ENCODE measurements around the gene SAMD1. TPM values are rescaled to one million over a fixed set of nuclear protein-coding genes. Genes with fewer than 3 reads are reported as not detected.

The SAMD1 gene
- total and polyA plus RNA-seq, 2 of the 8 experiments (the other 6 are each of a cell fraction or from before 2014, with no cell fraction given) = 40.0 to 100 TPM

DNA sequence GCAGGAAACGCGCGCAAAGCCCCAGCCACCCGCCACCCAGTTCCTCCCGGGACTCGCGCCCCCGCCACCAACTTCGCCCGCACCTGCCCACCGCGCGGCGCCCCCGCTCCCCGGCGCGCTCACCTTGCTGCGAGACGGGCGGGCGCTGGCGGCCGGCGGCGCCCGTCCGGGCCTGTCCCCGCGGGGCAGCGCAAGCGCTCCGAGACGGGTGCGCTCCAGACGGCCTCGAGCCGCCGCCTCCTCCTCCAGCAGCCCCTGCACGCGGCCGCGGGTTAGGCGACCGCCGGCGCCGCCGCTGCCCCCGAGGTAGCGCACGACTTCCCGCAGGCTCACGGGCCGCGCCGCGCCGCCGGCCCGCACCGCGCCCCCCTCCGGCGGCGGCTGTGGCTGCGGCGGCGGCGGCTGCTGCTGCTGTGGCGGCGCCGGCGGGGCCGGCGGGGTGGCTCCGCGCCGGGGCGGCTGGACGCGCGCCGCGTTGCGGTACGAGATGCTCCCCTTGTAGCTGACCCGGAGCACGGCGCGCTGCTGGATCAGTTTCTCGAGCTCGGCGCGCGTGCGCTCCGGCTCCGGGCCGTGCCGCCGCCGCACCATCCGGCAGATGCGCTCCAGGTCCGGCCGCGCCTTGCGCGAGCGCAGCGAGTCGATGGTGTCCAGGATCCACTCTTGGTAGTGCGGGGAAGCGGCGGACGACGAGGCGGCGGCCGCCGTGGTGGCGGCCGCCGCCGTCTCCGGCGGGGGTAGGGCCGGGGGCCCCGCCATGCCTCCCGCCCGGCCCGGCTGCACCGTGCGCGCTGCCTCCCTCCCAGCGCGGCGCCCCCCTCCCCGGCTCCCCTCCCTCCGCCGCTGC lies 666 bp downstream of the SAMD1 start:
- H3K4ac ChIP-seq (replicated peaks; ENCODE audit: insufficient read length, low read depth, low read length) = no peak overlapping the region
- no peak overlapping the region; a peak in 2 of 7 replicates for H3K9ac ChIP-seq (replicated peaks in 1 of 4; ENCODE audit: extremely low read depth in 1 of 4, low read depth in 3 of 4, low read length in 3 of 4)
- H3K23me2 ChIP-seq (ENCODE audit: low read depth, low read length) = peaks cover 11% of the 10 kb centered on the region
- no peak for TF ChIP-seq MAFK (IDR thresholded peaks at IDR 0.05; ENCODE audit: low read depth, low read length)
- TF ChIP-seq, protein P1, sequence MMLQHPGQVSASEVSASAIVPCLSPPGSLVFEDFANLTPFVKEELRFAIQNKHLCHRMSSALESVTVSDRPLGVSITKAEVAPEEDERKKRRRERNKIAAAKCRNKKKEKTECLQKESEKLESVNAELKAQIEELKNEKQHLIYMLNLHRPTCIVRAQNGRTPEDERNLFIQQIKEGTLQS (IDR thresholded peaks at IDR 0.05; ENCODE audit: insufficient read depth, low read depth, low read length) = no peak
- no peak for TF ChIP-seq CBX8 (IDR thresholded peaks at IDR 0.05; ENCODE audit: borderline replicate concordance, low read depth, low read length)
- no peak for TF ChIP-seq HDAC2 (IDR thresholded peaks at IDR 0.05; ENCODE audit: borderline replicate concordance in 1 of 2, low read depth in 2 of 2, low read length in 2 of 2)
- TF ChIP-seq KDM4A (IDR thresholded peaks at IDR 0.05; ENCODE audit: low read depth, low read length, severe bottlenecking) = peak; percentile 83
- TF ChIP-seq SIN3A (conservative IDR thresholded peaks at IDR 0.05 in 1 of 2, IDR thresholded peaks at IDR 0.05 in 1 of 2; ENCODE audit: low read depth in 1 of 2, low read length in 2 of 2) = no peak
- no peak for TF ChIP-seq CREB1 (IDR thresholded peaks at IDR 0.05)
- TF ChIP-seq RFX5 (IDR thresholded peaks at IDR 0.05; ENCODE audit: borderline replicate concordance, low read depth, low read length) = no peak
- no peak for TF ChIP-seq BCL11A (IDR thresholded peaks at IDR 0.05; ENCODE audit: low read depth in 2 of 2, low read length in 2 of 2)
- no peak for TF ChIP-seq TCF12 (IDR thresholded peaks at IDR 0.05; ENCODE audit: low read depth, low read length)

More for the DNA sequence above, 666 bp downstream of the SAMD1 start:
- Histone ChIP-seq H3K4me1 (replicated peaks in 1 of 4; ENCODE audit: control insufficient read depth in 3 of 4, insufficient read depth in 4 of 4, low read length in 3 of 4) (peaks cover 3 to 5% (median 4%) of the 10 kb centered on the region in 4 experiments), H3K27ac (ENCODE audit: low read depth, low read length) (no peak overlapping the region), H3K79me2 (ENCODE audit: control insufficient read depth in 1 of 2, insufficient read depth in 2 of 2, low read length in 2 of 2) (no peaks in the 10 kb centered on the region), H2BK15ac (ENCODE audit: low read length) (no peak overlapping the region), H3K23ac (ENCODE audit: insufficient read length) (no peak overlapping the region), H2BK5ac (ENCODE audit: low read depth, low read length) (no peak overlapping the region), H4K8ac (ENCODE audit: extremely low read depth, insufficient read depth, low read length) (peak overlapping the region; percentile 57; the same call in 1 of the 2 replicates), H3K4me3 (ENCODE audit: extremely low read depth in 1 of 4, insufficient read depth in 2 of 4, low read depth in 3 of 4, low read length in 4 of 4) (peak overlapping the region; percentile 42 to 78 (median 60)), H3K4me2 (ENCODE audit: insufficient read depth in 1 of 2, low read depth in 2 of 2, low read length in 2 of 2) (peak overlapping the region; percentile 65 to 74), H2AFZ (ENCODE audit: low read length) (no peak overlapping the region), H4K20me1 (replicated peaks in 1 of 2; ENCODE audit: control insufficient read depth in 1 of 2, insufficient read depth in 2 of 2, low read length in 2 of 2) (peaks cover 4 to 8% of the 10 kb centered on the region in 2 experiments), H2AK5ac (ENCODE audit: low read depth, low read length) (no peak overlapping the region), H4K91ac (replicated peaks; ENCODE audit: insufficient read length, low read length) (no peak overlapping the region), H3K14ac (ENCODE audit: insufficient read length) (no peak overlapping the region), H2BK120ac (replicated peaks; ENCODE audit: low read depth, low read length) (no peak overlapping the region), H2BK12ac (ENCODE audit: low read depth, low read length) (no peak overlapping the region), H2BK20ac (ENCODE audit: low read length) (no peak overlapping the region), H3K9me3 (ENCODE audit: insufficient read depth in 2 of 2, low read depth in 1 of 2, low read length in 1 of 2) (peaks cover 8% of the 10 kb centered on the region in 2 experiments; a peak in 3 of 4 replicates), H3K36me3 (ENCODE audit: control insufficient read depth in 2 of 4, insufficient read depth in 4 of 4, low read length in 3 of 4) (peaks cover 0 to 13% (median 4%) of the 10 kb centered on the region in 4 experiments; a peak in 3 of 8 replicates), H3K56ac (replicated peaks; ENCODE audit: insufficient read length, low read depth, low read length) (no peak overlapping the region), H3K79me1 (ENCODE audit: low read depth, low read length) (no peaks in the 10 kb centered on the region), H4K5ac (ENCODE audit: insufficient read length, low read depth, low read length) (no peak overlapping the region), H3K18ac (ENCODE audit: extremely low read depth, low read length) (no peak overlapping the region; the same call in 1 of the 2 replicates), H3K27me3 (replicated peaks in 1 of 4; ENCODE audit: control insufficient read depth in 3 of 4, extremely low read depth in 1 of 4, insufficient read depth in 3 of 4, low read length in 3 of 4) (peaks cover 0 to 6% (median 2%) of the 10 kb centered on the region in 4 experiments; a peak in 4 of 7 replicates)
- FAIRE-seq = no peak
- 0% methylated on average over 45 of the region's 142 CpGs; no CpG with 5 or more reads in 1 of the 2 experiments for WGBS, 2 experiments (ENCODE audit: extremely low coverage in 1 of 2, insufficient coverage in 1 of 2, insufficient read length in 1 of 2, insufficient replicate concordance in 2 of 2, low coverage in 1 of 2, low lambda C conversion rate in 2 of 2, missing lambda C conversion rate in 1 of 2)
- ChIA-PET POLR2A (ENCODE audit: partially characterized antibody) (interaction anchor here (1.0 to 1.1 kb wide), 2 partner anchors 24 to 264 kb away, joined by 3 read pairs; no protein-coding TSS in a partner anchor), CTCF (ENCODE audit: partially characterized antibody) (interaction anchor here (1.0 to 1.1 kb wide), 3 partner anchors 16 to 292 kb away, joined by 4 read pairs; no protein-coding TSS in a partner anchor)
- peak in 1 of 2 experiments; percentile 62 for DNase-seq (ENCODE audit: low read depth in 1 of 2, low spot score in 2 of 2)
